GM21723 (cell line): ENCODE results near the gene ERAS.
"Not testable (repeated sequence)": the region's sequence is repeated elsewhere in the genome, so short reads cannot be mapped to it uniquely, and the experiment has no call there.

Source experiments
- ATAC-seq: cut with Tn5 transposase; IDR thresholded peaks from one replicate; pipeline ENCODE4 v1.9.1; 2021; ENCODE audit warnings: mild to moderate bottlenecking, moderate library complexity; ENCODE audit not compliant: unreplicated experiment

Gene ERAS

DNA sequence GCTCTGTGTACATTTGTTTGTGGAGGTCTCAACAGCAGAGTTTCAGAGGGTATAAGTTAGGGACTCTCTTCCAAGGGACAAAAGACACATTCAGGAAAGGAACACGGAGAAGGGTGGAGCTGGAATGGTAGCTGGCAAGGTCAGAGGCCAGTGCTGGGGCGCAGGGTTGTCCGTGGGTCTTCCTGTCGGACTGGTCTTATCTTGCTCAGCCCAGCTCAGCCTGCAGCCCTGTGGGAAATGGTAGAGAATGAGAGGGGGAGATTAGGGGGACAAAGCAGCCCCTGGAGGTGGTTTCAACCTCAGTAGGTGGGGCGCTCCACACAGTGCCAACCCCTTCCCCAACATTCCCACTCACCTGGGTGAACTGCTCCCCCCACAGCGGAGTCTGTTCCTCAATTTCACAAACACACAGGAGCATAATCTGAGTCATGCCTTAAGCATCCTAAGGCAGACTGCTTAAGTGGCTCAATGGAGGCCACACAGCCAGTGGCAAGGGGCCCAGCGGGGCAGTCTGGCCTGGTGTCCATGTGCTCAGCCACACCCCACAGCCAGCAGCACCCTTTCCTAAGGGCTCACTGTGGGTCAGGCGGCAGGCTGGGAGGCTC lies 31.3 kb upstream of the ERAS start:
- ATAC-seq: no peak

DNA sequence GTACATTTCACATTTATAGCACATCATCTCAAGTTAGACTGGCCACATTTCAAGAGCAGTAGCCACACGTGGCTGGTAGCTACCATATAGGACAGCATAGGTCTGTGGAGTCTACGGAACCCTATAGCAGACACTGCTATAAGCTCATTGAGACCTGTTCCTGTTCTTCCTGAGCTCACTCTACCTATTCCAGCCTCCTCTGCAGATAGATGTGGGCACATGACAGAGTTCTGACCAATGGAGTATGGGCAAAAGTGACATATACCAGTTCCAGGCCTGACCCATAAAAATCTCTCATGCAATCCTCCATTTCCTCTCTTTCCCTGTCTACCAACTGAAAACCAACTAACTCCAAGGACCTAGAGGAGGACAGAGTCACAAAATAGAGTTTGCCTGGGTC lies 28.0 kb upstream of the ERAS start:
- no peak for ATAC-seq

DNA sequence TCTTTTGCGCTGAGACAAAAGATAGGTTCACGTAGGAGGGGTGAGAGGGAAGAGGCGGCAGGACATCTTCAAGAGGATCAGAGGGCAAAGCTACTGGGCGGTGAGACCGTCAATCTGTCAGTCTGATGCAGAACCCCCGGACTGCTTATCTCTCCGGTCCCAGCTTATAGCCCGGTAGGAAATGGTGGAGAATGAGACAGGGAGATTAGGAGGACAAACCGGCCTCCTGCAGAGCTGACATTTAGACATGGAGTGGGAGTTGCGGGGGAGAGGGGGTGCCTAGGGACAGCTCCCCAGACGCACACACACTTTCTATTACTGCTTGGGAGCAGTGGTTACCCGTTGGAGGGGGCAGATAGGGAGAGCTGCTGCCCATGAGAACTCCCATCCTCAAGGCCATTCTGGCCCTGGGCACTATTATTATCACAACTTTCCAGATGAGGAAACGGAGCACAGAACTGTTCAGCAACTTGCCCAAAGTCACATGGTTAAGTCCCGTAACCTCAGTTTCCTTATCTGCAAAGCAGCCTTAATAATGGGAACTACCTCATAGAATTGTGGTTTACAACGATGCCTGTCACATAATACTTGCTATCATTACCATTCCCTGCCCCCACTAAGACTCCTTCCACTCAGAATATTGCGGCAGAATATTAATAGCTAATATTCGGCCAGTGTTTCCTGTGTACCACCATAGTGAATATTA lies 25.6 kb upstream of the ERAS start:
- no peak for ATAC-seq

DNA sequence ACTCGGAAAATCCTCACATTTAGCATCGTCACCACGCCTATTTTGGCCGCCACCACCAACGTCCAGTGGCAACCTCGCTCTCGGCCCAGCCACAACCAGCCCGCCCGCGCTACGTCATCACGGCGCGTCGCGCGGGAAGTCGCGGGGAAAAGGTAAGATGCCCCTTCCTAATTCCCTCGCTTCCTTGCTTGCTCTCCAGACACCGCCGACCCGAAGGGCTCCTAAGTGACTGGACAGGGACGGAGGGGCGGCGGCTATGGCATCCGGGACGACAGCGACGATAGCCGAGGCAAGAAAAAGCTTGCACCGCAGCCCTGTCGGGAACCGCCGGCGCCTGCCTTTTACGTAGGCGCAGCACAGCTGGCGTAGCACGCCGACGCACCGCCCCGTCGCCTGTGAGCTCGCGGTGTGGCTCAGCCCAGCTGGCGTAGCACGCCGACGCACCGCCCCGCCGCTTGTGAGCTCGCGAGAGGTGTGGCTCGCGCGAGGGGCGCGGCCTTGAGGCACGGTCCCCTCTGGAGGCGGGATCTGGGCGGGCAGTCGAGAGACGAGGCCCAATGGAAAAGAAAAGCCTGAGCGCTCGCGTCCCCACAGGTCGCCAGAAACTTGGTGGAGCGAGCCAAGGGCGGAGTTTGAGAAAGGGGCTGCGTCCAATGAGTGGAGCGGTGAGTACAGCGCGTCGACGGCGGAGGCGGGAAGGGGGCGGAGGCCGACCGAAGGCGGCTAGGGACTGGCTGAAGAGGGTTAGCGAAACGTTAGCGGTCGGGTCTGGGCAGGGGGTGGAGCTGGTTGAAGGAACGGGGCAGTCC lies 24.8 kb upstream of the ERAS start, which contains the start of gene HDAC6:
HDAC6 (plus strand) TSS at position 788 of the 809 bp plus-strand sequence. CDS start 626 bp downstream, outside the sequence.
- ATAC-seq: peak; percentile 88

DNA sequence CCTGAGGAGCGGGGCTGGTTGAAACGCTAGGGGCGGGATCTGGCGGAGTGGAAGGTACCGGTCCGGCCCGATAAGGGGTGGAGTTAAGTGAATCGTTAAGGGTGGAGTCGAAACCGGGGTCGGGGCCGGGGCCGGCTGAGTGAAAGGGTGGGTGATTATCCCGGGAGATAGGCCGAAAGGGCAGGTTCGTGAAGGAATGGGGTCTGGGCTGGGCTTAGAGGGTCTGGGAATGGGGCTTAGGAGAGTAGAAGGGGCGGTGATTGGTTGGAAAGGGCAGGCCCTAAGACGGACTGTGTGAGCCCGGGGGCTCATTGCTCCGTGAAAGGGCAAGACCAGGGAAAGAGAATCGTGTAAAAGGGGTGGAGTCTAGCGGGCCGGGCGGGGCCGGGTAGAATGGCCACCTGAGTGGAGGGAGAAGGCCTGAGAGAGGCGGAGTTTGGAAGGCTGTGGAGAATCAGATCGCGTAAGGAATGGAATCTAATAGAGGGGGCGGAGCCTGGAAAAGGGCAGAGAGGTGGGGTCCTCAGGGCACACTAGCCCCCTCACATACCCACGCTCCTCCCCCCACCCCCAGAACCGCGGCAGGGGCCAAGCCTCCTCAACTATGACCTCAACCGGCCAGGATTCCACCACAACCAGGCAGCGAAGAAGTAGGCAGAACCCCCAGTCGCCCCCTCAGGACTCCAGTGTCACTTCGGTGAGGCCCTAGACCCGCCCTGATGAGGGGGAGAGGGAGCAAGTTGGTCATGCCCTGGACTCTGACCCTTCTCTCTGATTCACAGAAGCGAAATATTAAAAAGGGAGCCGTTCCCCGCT lies 24.0 kb upstream of the ERAS start:
- ATAC-seq: peak; percentile 43

DNA sequence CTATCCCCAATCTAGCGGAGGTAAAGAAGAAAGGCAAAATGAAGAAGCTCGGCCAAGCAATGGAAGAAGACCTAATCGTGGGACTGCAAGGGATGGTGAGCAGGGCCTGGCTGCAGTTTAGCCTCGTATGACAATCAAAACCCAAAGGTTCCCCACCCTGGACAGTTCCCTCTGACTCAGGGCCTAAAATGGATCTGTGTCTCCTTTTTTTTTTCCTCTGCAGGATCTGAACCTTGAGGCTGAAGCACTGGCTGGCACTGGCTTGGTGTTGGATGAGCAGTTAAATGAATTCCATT lies 23.5 kb upstream of the ERAS start:
- ATAC-seq: no peak

DNA sequence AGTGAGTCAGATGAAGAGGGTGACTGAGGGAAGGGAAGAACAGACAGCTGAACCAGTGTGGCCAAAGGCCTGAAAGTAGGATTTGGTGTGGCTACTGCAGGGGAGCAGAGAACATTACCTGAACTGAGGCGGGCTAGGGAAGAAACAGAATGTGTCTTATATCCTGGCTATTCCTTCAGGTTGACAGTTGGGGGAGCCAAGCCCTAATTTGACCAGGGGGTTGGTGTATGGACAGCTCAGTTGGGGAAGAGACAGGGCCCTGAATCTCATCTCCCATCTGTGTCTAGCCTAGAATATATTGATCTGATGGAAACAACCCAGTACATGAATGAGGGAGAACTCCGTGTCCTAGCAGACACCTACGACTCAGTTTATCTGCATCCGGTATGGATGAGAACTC lies 20.2 kb upstream of the ERAS start:
- ATAC-seq: no peak

DNA sequence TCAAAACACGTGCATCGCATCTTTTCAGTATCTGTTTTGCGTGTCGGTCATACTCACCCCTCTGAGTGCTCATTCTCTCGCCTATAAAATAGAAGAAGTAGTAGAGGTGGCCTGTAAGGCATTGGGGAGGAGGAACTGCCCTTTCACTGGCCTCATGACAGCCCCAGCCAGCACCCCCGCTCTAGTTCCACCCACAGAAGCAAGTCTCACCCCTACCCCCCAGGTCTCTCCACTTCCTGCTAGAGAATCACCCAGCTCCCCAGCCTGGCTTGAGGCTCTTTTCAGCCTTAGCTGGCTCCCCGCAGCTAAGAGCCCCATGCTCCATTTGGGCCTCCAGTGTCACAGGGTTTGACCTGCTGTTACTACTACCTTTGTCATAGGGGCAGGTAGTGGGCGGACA lies 12.7 kb upstream of the ERAS start:
- ATAC-seq: no peak

DNA sequence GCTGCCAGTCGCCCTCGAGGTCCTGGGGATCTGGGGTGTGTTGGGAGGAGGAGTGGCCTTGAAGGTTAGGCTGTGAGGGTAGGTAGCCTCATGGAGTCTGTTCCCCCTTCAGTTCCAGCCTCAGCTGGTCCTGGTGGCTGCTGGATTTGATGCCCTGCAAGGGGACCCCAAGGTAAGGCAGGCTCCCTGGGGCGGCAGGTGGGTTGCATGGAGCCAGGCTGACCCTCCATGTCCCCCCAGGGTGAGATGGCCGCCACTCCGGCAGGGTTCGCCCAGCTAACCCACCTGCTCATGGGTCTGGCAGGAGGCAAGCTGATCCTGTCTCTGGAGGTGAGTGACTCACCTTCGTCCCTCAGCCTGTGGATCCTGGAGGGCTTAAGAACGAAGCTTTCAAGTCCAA lies 11.6 kb upstream of the ERAS start:
- no peak for ATAC-seq

DNA sequence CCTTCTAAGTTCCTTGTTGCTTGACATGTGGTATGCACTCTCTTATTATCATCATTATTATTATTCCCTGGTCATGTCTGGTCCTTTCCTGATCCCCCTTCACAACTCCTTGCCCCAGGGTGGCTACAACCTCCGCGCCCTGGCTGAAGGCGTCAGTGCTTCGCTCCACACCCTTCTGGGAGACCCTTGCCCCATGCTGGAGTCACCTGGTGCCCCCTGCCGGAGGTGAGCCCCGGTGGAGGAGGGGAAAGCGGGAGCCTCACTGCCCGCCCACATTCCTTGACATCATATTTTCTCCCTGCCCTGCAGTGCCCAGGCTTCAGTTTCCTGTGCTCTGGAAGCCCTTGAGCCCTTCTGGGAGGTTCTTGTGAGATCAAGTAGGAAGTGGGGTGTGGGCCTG lies 11.0 kb upstream of the ERAS start:
- no peak for ATAC-seq

DNA sequence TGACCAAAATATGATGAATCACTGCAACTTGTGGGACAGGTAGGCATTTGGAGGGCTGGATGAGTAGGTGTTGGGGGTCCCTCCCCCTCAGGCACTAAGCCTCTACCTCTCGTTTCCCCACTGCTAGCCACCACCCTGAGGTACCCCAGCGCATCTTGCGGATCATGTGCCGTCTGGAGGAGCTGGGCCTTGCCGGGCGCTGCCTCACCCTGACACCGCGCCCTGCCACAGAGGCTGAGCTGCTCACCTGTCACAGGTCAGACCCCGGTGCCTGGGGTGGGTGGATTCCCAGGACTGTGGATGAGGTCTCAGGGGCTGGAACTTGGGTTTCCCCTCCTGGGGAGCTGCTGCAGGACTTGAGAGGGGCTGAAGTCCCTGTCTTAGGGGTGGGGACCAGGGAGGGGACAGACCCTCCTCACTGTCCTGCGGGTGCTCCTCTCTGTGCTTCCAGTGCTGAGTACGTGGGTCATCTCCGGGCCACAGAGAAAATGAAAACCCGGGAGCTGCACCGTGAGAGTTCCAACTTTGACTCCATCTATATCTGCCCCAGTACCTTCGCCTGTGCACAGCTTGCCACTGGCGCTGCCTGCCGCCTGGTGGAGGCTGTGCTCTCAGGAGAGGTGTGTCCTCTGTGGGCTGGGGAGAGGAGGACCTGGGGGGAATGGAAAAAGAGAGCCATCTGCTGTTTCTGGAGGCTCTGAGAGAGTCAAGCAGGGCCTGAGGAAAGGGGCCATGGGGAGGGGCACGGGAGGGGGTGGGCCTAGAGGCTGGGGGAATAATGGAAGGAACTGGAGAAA lies 10.1 kb upstream of the ERAS start:
- no peak for ATAC-seq

DNA sequence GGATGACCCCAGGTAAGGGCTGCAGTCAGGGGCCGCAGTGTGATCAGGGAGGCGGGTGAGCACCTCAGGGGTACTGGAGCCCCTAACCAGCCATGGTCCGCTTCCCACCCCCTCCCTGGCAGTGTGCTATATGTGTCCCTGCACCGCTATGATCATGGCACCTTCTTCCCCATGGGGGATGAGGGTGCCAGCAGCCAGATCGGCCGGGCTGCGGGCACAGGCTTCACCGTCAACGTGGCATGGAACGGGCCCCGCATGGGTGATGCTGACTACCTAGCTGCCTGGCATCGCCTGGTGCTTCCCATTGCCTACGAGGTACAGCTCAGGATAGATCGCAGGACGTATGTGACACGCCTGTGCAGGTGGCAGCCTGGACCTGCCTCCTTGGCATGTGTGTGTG lies 8.2 kb upstream of the ERAS start:
- ATAC-seq: no peak

DNA sequence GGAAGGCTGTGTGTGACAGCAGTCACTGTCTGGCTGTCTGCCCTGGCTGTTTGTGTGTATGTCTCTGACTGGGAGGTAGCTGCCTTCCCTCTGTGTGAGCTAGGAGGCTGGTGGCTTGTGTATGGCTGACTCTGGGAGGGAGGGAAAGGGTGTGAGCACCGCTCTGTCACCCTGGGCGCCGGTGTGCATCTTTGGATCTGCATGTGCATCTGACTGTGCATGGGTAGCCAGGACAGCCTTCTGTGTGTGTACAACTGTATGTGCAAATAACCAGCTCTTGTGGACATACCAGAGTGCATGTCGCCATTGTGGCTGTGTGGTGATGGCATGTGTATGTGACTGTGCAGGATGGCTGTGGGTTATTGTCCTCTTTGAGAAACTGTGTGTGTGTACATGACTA lies 7.4 kb upstream of the ERAS start:
- ATAC-seq: no peak

DNA sequence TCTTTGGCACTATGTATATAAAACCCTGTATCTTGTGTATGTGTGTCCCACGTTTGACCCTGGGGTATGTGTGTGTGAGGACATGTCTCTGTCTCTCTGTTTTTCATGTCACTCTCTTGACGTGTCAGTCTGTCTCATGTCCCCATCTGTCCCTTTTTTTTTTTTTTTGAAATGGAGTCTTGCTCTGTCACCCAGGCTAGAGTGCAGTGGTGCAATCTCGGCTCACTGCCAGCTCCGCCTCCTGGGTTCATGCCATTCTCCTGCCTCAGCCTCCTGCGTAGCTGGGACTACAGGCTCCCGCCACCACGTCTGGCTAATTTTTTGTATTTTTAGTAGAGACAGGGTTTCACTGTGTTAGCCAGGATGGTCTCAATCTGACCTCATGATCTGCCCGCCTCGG lies 6.9 kb upstream of the ERAS start:
- ATAC-seq: not testable (repeated sequence)

DNA sequence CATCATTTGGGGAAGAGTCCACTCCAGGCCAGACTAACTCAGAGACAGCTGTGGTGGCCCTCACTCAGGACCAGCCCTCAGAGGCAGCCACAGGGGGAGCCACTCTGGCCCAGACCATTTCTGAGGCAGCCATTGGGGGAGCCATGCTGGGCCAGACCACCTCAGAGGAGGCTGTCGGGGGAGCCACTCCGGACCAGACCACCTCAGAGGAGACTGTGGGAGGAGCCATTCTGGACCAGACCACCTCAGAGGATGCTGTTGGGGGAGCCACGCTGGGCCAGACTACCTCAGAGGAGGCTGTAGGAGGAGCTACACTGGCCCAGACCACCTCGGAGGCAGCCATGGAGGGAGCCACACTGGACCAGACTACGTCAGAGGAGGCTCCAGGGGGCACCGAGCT lies 3.3 kb upstream of the ERAS start:
- no peak for ATAC-seq

DNA sequence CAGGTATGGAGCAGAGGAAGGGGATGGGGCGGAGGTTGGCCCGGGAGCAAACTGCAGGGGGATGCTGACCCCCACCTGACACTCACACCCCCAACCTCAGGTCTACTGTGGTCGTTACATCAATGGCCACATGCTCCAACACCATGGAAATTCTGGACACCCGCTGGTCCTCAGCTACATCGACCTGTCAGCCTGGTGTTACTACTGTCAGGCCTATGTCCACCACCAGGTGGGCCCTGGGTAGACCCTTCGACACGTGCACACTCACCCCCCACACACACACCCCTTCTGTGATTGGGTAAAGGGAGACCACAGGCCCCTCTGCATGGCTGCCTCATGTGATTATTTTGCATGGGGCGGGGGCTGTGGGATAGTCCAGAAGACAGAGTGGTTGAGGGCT lies 2.2 kb upstream of the ERAS start:
- ATAC-seq: no peak

DNA sequence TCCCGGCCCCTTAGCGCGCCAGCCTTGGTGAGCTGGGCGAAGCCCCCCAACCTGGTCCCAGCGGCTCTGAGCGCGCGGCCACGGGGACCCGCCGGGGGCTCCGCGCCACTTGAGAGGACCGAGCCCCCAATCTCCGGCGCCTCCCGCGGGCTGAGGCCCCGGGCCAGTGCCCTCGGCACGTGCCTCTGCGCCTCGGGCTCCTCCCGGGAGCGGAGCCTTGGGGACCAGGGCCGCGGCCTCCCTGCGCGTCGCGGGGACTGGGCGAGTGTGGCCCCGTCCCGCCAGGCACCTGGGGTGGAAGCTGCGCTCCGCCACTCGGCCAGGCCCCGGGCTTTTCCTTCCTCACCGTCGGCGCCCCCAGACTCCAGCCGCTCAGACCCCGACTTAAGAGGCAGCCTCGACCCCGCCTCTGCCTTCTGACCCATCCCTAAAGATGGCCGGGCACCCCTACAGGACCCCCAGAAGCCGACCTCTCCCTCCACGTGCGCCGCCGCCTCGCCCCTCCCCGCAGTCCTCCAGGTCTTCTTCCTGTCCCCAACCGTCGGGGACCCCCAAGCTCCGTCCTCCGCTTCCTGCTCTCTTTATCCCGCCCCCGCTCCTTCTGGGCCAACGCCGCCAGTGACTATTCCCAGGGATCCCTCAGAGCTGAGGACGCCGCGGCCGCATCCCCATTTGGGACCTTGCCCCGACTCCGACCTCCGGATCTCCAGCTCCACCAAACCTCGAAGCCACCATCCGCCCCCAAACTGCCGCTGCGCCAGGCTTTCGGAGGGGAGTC lies 752 bp downstream of the ERAS start:
- ATAC-seq: no peak

DNA sequence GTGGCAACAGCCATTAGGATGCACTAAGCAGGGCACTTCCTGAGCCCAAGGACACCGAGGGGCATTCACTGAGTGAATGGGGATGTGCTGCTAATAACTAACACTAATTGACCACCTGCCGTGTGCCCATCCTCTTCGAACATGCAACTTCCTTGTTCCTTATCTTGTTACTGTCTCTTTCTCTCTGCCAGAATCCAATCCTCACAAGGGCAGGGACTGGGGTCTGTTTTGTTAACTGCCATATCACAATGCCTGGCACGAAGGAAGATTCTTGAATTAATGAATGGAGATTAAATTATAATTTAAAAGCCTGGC lies 1.3 kb downstream of the ERAS start:
- ATAC-seq: no peak

DNA sequence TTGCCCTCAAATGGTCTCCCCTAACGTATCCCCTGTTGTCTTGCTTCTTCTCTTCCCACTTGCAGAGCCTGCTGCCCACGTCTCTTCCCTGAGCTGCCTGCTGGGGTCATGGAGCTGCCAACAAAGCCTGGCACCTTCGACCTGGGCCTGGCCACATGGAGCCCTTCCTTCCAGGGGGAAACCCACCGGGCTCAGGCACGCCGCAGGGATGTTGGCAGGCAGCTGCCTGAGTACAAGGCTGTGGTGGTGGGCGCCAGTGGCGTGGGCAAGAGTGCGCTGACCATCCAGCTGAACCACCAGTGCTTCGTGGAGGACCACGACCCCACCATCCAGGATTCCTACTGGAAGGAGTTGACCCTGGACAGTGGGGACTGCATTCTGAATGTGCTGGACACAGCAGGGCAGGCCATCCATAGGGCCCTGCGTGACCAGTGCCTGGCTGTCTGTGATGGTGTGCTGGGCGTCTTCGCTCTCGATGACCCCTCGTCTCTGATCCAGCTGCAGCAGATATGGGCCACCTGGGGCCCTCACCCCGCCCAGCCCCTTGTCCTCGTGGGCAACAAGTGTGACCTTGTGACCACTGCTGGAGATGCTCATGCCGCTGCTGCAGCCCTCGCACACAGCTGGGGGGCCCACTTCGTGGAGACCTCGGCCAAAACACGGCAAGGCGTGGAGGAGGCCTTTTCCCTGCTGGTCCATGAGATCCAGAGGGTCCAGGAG lies 2.9 kb downstream of the ERAS start:
- ATAC-seq: no peak
